CD14-positive monocyte (primary cell): ENCODE measurements around the gene OSBPL1A. TPM values are rescaled to one million over a fixed set of nuclear protein-coding genes. Genes with fewer than 3 reads are reported as not detected.

Experiments
- DNase-seq, 3 donors: peaks; one replicate each; pipeline ENCODE4 v3.0.0-alpha.2; 2011 to 2022
- H2AFZ ChIP-seq: 2 replicates; pipeline ENCODE4 v1.6.0; 2012; ENCODE audit warnings: mild to moderate bottlenecking, low read depth, low read length, inconsistent platforms; ENCODE audit not compliant: insufficient read depth, poor library complexity, severe bottlenecking
- H3K27ac ChIP-seq, 2 donors: 1 replicate in 1 of 2; 2 replicates in 1 of 2; pipeline ENCODE4 v1.5.1; 2012 to 2013; ENCODE audit warnings: low read length in 2 of 2, control low read depth in 1 of 2, inconsistent platforms in 1 of 2, low read depth in 1 of 2, mild to moderate bottlenecking in 1 of 2
- H3K27me3 ChIP-seq, 2 donors: one replicate each; pipeline versions ENCODE4 v1.6.0 to v1.6.1; 2011 to 2013; ENCODE audit warnings: low read length in 2 of 2; ENCODE audit not compliant: control insufficient read depth in 2 of 2, insufficient read depth in 2 of 2
- H3K36me3 ChIP-seq, 2 donors: replicated peaks in 1 of 2; 1 replicate in 1 of 2; 2 replicates in 1 of 2; pipeline versions ENCODE4 v1.5.1 to v1.6.1; 2012 to 2013; ENCODE audit warnings: low read length in 2 of 2, control low read depth in 1 of 2, inconsistent platforms in 1 of 2, mild to moderate bottlenecking in 1 of 2; ENCODE audit not compliant: insufficient read depth in 2 of 2, control insufficient read depth in 1 of 2
- H3K4me1 ChIP-seq, 2 donors: 1 replicate in 1 of 2; 2 replicates in 1 of 2; pipeline versions ENCODE4 v1.5.1 to v1.6.1; 2012 to 2013; ENCODE audit warnings: low read length in 2 of 2, control low read depth in 1 of 2, inconsistent platforms in 1 of 2, mild to moderate bottlenecking in 1 of 2, moderate library complexity in 1 of 2; ENCODE audit not compliant: insufficient read depth in 2 of 2, control insufficient read depth in 1 of 2
- H3K4me2 ChIP-seq: replicated peaks from 2 replicates; pipeline ENCODE3; 2012; ENCODE audit warnings: low read length, moderate library complexity, mild to moderate bottlenecking; ENCODE audit not compliant: poor library complexity, severe bottlenecking; ENCODE audit errors: extremely low read depth
- H3K4me3 ChIP-seq, 3 experiments: fragments of 200-600 bp in 1 of 3; sonication (generic) in 1 of 3; replicated peaks in 1 of 3; 1 replicate in 2 of 3; 2 replicates in 1 of 3; pipeline ENCODE4 v1.5.1; 2011 to 2013; ENCODE audit warnings: low read length in 3 of 3, mild to moderate bottlenecking in 3 of 3, control low read depth in 2 of 3, low read depth in 2 of 3, inconsistent platforms in 1 of 3, moderate library complexity in 1 of 3
- H3K79me2 ChIP-seq: 2 replicates; pipeline ENCODE4 v1.6.0; 2012; ENCODE audit warnings: mild to moderate bottlenecking, control low read depth, inconsistent platforms, low read length, moderate library complexity; ENCODE audit not compliant: insufficient read depth
- H3K9ac ChIP-seq: 2 replicates; pipeline ENCODE4 v1.6.0; 2017; ENCODE audit warnings: low read length, mild to moderate bottlenecking; ENCODE audit not compliant: insufficient read depth, poor library complexity, severe bottlenecking
- H3K9me3 ChIP-seq, 2 donors: replicated peaks in 1 of 2; 1 replicate in 1 of 2; 2 replicates in 1 of 2; pipeline versions ENCODE4 v1.5.1 to v1.6.1; 2012 to 2013; ENCODE audit warnings: low read length in 2 of 2, control low read depth in 1 of 2; ENCODE audit not compliant: control insufficient read depth in 1 of 2, insufficient read depth in 1 of 2
- H4K20me1 ChIP-seq: 2 replicates; pipeline ENCODE4 v1.6.0; 2012; ENCODE audit warnings: mild to moderate bottlenecking, low read length, control low read depth, moderate library complexity; ENCODE audit not compliant: insufficient read depth
- H3K27ac Mint-ChIP-seq, 7 donors: one replicate each; pipeline ENCODE4 v1.8.0; 2020; ENCODE audit warnings: mild to moderate bottlenecking in 7 of 7, mixed read lengths in 7 of 7, moderate library complexity in 6 of 7, inconsistent platforms in 2 of 7
- H3K27me3 Mint-ChIP-seq, 3 donors: one replicate each; pipeline ENCODE4 v1.8.0; 2021 to 2022; ENCODE audit warnings: low read depth in 3 of 3, mild to moderate bottlenecking in 3 of 3, mixed read lengths in 3 of 3, moderate library complexity in 3 of 3, inconsistent platforms in 1 of 3
- H3K36me3 Mint-ChIP-seq, 2 donors: one replicate each; pipeline ENCODE4 v1.8.0; 2020; ENCODE audit warnings: mixed read lengths in 2 of 2, inconsistent platforms in 1 of 2, mild to moderate bottlenecking in 1 of 2
- H3K4me1 Mint-ChIP-seq: one replicate; pipeline ENCODE4 v1.8.0; 2020; ENCODE audit warnings: mild to moderate bottlenecking, mixed read lengths
- H3K4me3 Mint-ChIP-seq, 2 donors: one replicate each; pipeline ENCODE4 v1.8.0; 2020; ENCODE audit warnings: mild to moderate bottlenecking in 2 of 2, mixed read lengths in 2 of 2, moderate library complexity in 1 of 2
- H3K9me3 Mint-ChIP-seq, 7 donors: one replicate each; pipeline ENCODE4 v1.8.0; 2020 to 2022; ENCODE audit warnings: mixed read lengths in 7 of 7, mild to moderate bottlenecking in 6 of 7, moderate library complexity in 6 of 7, inconsistent platforms in 2 of 7
- WGBS: methylation state at CpG from one replicate; pipeline ENCODE4 v1.1.5; 2013; ENCODE audit warnings: missing lambda C conversion rate; ENCODE audit not compliant: insufficient coverage; 5-methylcytosine and 5-hydroxymethylcytosine counted together
- intact Hi-C, 2 donors: fragments of 100-400 bp; cut with micrococcal nuclease; formaldehyde crosslinking; loops; one replicate each; pipeline versions ENCODE4 v1.15.0 to v1.15.1; 2023
- polyA plus RNA-seq, 3 donors: library from polyadenylated mRNA; depleted of rRNA in 1 of 3; unstranded in 2 of 3; stranded (reverse) in 1 of 3; fragments of 300-500 nt in 2 of 3; fragments of >200 nt in 1 of 3; fragmentation: Illumina TruSeq in 2 of 3; gene quantifications; 1 replicate in 2 of 3; 2 replicates in 1 of 3; pipeline ENCODE4 v1.2.3, GENCODE V29; 2012 to 2021
- TF ChIP-seq, protein P1 (sequence below): fragments of 200-600 bp; IDR thresholded peaks from one replicate; pipeline ENCODE4 v1.8.0; 2022; ENCODE audit warnings: antibody characterized with exemption, mild to moderate bottlenecking

Gene OSBPL1A
- polyA plus RNA-seq, 3 donors: 6.3 to 9.1 (median 7.1) TPM

DNA sequence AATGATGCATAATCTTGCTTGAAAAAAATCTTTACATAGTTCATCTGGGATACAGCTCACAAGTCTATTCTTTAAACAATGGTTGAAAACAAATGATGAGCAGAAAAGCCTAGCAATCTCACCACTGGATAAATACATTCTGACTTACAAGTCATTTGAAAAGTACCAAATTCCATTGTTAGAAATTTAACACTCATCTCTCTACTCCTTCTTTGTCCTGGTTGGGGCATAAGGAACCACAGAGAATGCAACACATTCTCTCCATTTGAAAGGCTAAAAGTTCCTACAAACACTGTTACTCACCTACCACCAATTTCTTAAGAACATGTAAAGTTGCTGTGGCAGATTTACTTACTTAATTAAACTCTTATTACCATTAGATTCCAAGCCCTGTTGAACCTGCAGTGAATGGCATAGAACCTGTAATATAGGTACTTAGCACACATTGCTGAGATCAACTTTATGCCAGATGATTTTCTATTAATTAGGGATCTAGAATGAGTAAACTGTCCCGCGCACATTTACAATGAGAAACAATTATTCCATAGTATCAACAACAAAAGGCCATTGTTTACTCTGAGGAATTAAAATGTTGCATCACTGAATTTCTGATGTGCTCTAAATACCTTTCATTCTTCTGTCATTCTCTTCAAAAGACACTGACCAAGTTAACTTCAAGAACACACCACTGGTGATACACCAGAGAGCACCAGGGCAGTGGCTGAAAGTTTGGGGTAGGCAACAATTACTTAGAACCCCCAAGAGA, 189.2 kb downstream of the OSBPL1A start:
- no peak overlapping the region for H3K27ac Mint-ChIP-seq
- intact Hi-C loops: no loop called here
- no peak overlapping the region for H3K4me3 Mint-ChIP-seq
- no peaks in the 10 kb centered on the region for H3K4me1 ChIP-seq
- no peaks in the 10 kb centered on the region for H3K9me3 Mint-ChIP-seq
- no peak overlapping the region for H3K9ac ChIP-seq
- H3K27me3 ChIP-seq: no peaks in the 10 kb centered on the region
- no CpG with 5 or more reads among the region's 2 CpGs for WGBS
- H3K4me1 Mint-ChIP-seq: no peaks in the 10 kb centered on the region
- H2AFZ ChIP-seq: no peak overlapping the region
- H3K27ac ChIP-seq: no peak overlapping the region
- no peaks in the 10 kb centered on the region for H3K9me3 ChIP-seq
- no peak overlapping the region for H3K4me2 ChIP-seq
- no peak overlapping the region for H3K4me3 ChIP-seq
- H3K36me3 ChIP-seq: no peaks in the 10 kb centered on the region
- no peaks in the 10 kb centered on the region for H3K27me3 Mint-ChIP-seq
- no peak for DNase-seq
- peaks cover 11 to 15% of the 10 kb centered on the region in 2 donors for H3K36me3 Mint-ChIP-seq
- TF ChIP-seq, protein P1, sequence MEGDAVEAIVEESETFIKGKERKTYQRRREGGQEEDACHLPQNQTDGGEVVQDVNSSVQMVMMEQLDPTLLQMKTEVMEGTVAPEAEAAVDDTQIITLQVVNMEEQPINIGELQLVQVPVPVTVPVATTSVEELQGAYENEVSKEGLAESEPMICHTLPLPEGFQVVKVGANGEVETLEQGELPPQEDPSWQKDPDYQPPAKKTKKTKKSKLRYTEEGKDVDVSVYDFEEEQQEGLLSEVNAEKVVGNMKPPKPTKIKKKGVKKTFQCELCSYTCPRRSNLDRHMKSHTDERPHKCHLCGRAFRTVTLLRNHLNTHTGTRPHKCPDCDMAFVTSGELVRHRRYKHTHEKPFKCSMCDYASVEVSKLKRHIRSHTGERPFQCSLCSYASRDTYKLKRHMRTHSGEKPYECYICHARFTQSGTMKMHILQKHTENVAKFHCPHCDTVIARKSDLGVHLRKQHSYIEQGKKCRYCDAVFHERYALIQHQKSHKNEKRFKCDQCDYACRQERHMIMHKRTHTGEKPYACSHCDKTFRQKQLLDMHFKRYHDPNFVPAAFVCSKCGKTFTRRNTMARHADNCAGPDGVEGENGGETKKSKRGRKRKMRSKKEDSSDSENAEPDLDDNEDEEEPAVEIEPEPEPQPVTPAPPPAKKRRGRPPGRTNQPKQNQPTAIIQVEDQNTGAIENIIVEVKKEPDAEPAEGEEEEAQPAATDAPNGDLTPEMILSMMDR: no peak
- H3K79me2 ChIP-seq: no peaks in the 10 kb centered on the region
- H4K20me1 ChIP-seq: no peaks in the 10 kb centered on the region

DNA sequence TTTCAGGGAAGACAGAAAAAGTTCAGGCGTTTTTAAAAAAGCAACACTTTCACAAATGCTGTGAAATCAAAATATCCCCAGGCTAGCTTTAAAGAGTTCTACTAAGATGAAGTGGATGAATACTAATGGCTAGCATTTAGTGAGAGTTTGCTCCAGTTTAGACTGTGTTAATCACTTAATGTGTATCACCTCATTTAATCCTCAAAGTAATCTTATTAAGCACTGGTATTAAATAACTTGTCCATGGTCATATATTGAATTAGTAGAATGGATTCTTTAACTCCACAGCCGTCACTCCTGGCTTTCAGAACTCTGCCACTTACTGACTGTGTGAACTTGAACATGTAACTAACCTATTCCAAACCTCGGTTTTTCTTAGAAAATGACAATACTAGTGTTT, 192.7 kb downstream of the OSBPL1A start:
- H3K4me3 Mint-ChIP-seq: no peak overlapping the region
- Histone ChIP-seq H3K4me2 (no peak overlapping the region), H3K4me1 (no peaks in the 10 kb centered on the region), H4K20me1 (no peaks in the 10 kb centered on the region), H3K27me3 (no peaks in the 10 kb centered on the region), H2AFZ (no peak overlapping the region), H3K27ac (no peak overlapping the region), H3K9me3 (no peaks in the 10 kb centered on the region), H3K4me3 (no peak overlapping the region), H3K36me3 (no peaks in the 10 kb centered on the region), H3K79me2 (no peaks in the 10 kb centered on the region), H3K9ac (no peak overlapping the region)
- H3K4me1 Mint-ChIP-seq: no peaks in the 10 kb centered on the region
- no peaks in the 10 kb centered on the region for H3K27me3 Mint-ChIP-seq
- H3K27ac Mint-ChIP-seq: no peak overlapping the region
- H3K9me3 Mint-ChIP-seq: no peaks in the 10 kb centered on the region
- intact Hi-C loops: no loop called here
- no peak for DNase-seq
- peaks cover 10 to 24% of the 10 kb centered on the region in 2 donors for H3K36me3 Mint-ChIP-seq
- TF ChIP-seq, protein P1: no peak
- WGBS: 100% methylated on average over 1 of the region's 3 CpGs
